ENCODE data around the gene TUBGCP6. TPM values are rescaled to one million over a fixed set of nuclear protein-coding genes. Genes with fewer than 3 reads are reported as not detected.

The TUBGCP6 gene
- total RNA-seq, 1 donor from 2014 or later, result 51.7 TPM

DNA sequence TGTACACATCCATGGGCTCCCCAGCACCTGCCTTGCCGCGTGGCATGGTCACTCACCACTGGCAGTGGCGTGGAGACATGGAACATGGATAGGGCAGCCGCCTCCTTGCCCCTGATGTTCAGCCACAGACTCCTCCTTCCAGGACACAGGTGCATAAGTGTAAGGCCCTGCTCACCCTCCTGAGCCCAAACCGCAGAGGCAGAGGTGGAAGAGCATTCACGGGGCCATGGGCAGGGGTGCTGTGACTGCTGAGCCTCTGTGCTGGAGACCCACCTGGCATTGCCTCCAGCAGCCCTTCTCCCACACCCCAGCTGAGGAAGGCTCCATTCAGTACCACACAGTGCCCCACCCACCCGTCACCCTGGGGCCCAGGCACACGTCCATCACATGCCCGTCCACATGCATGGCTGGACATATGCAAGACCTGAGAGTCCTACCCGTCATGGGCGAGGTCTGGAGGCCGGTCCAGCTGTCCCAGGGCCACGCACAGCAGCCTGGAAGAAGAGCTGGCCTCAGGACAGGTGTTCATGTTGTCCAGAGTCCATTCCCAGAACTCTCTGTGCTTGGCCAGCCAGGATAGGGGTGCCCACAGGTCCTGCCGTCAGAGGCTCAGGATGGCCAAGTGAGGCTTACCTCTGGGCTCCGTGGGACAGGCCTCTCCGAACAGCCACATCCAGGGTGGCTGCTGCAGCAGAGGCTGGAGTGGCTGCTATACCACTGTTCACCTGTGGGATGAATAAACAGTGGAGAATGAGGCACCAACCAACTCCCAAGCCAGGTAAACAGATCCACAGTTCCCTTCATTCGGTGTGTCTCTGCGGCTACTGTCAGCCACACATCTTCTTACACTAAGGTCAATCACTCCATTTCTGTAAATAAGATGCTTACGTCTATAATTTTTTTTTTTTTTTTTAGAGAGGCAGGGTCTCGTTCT, 1.7 kb upstream of the TUBGCP6 start:
- peak; percentile 68 for DNase-seq
- H3K4me3 Mint-ChIP-seq, result peak overlapping the region; percentile 97
- H3K27me3 Mint-ChIP-seq, result peaks cover 2% of the 10 kb centered on the region
- peaks cover 17% of the 10 kb centered on the region for H3K4me1 Mint-ChIP-seq
- no peaks in the 10 kb centered on the region for H3K9me3 Mint-ChIP-seq
- intact Hi-C loops (cut with micrococcal nuclease), result no loop called here
- H3K27ac Mint-ChIP-seq, result peak overlapping the region; percentile 48
- H3K36me3 Mint-ChIP-seq (ENCODE audit: low read depth), result peaks cover 17% of the 10 kb centered on the region

DNA sequence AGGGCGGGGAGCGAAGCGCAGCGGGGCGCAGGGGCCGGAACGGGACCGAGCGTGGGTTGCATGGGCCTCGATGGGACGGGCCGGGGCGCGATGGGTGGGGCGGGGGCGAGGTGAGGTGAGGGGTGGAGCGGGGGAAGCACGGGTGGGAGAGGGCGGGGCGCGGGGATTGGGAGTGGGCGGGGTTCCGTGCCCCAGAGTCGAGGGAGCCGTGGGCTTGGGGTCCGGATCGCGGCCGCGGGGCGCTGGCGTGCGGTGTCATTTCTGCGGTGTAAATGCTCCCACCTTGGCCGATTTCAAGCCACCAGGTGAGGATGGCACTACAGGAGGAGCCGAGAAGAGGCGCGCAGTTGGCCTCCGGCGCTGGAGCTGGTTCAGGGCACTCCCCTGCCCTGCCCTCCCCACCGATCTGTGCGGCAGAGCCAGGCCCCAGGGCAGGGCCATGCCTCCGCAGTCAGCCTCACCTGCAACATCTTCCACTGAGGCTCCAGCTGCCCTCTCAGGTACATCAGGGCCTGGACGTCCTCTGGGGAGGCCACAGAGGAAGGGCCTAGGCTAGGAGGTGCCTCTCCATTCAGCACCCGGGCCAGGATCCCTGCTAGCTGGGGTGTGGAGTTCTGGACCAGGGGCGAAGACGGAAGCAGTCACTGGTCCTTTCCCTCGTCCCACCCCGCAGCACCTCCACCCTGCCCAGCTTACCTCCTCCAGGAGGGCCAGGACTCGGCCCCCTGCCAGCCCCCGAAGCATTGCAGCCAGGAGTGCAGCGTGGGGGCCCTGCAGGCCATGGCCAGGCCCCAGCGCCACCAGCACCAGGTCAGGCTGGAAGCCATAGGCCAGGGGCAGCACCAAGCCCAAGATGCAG, 620 bp upstream of the TUBGCP6 start:
- no peak for DNase-seq
- Mint-ChIP-seq H3K36me3 (ENCODE audit: low read depth) (peaks cover 19% of the 10 kb centered on the region), H3K27ac (peak overlapping the region; percentile 100), H3K4me1 (peaks cover 22% of the 10 kb centered on the region), H3K4me3 (peak overlapping the region; percentile 97), H3K27me3 (peaks cover 2% of the 10 kb centered on the region), H3K9me3 (no peaks in the 10 kb centered on the region)
- intact Hi-C loops (cut with micrococcal nuclease), result loop anchor here (2.0 kb wide), 2 partner anchors 45 to 375 kb away; partner anchors contain the start of gene SELENOO

DNA sequence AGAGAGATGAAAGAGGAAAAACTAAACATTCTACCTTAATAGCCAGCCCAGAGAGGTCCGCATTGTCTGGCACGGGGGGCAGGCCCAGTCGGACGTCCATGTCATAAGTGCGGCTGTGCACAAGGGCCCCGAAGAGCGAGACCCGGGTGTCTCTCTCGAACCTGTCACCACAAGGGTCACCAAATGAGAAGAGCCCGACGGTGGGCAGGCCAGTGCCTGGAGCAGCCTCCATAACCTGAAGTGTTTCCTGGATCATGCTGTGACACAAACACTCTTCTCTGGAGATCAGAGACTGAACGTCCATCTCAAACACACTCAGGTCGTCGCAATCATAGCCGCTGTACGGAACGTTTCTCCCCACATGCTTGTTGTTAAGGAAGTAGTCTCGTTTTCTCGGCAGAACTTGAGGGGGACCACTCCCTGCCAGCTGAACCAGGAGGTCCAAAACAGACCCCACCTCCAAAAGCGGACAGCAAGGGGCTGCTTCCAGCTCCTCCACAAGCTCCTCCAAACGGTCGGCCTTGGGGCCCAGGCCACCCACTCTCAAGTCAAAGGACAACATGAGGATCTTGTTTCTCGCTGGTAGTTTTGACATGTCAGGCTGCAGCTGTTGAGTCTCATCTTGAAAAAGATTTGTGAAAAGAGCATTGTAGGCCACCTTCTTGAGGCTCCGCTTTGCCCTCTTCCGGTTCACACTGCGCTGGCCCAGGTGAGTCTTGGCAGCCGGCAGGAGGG, 971 bp downstream of the TUBGCP6 start:
- Mint-ChIP-seq H3K27ac (peak overlapping the region; percentile 100), H3K4me1 (peaks cover 22% of the 10 kb centered on the region), H3K9me3 (no peaks in the 10 kb centered on the region), H3K36me3 (ENCODE audit: low read depth) (peaks cover 25% of the 10 kb centered on the region), H3K27me3 (peaks cover 2% of the 10 kb centered on the region), H3K4me3 (peak overlapping the region; percentile 97)
- DNase-seq, result no peak
- intact Hi-C loops (cut with micrococcal nuclease), result loop anchor here (2.0 kb wide), 2 partner anchors 43 to 377 kb away; partner anchors contain the start of gene SELENOO

DNA sequence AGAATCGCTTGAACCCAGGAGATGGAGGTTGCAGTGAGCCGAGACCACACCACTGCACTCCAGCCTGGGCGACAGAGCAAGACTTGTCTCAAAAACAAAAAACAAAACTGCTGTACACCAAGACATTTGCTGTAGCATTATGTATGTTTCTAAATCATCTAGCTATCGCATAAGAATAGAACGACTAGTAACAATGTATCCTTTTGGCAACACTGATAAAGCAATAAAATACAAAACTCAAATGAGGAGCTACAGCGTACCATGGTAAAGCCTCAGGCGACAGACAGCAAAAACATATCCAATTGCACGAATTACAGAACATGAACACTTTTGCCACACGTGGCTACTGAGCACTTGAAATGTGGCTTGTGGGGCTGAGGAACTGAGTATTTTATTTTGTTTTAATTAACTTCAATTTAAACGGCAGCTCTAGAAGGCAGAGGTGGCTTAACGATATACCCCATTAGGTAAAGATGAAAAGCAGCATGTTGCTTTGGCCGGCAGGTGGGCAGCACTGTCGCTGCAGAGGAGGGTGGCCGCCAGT, 2.3 kb downstream of the TUBGCP6 start:
- Mint-ChIP-seq H3K27me3 (peaks cover 2% of the 10 kb centered on the region), H3K4me1 (peaks cover 25% of the 10 kb centered on the region), H3K36me3 (ENCODE audit: low read depth) (peaks cover 26% of the 10 kb centered on the region), H3K4me3 (peak overlapping the region; percentile 97), H3K27ac (no peak overlapping the region), H3K9me3 (no peaks in the 10 kb centered on the region)
- intact Hi-C loops (cut with micrococcal nuclease), result no loop called here
- DNase-seq, result no peak

DNA sequence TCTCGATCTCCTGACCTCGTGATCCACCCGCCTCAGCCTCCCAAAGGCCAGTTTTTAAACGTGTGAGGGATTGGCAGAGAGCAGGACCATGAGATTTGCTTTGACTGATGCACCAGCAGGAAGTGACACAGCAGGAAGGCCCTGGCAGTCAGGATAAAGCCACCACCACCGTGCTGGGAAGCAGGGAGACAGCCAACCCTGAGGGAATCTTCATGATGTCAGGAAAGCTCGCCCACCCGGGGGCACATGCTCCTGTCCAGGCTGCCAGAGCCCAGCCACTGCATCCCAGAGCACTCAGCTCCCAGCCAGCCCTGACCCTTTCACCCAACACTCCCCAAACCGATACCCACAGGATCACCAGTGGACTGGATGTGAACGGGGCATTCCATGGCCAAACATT, 6.1 kb downstream of the TUBGCP6 start:
- Mint-ChIP-seq H3K9me3 (peaks cover 3% of the 10 kb centered on the region), H3K36me3 (ENCODE audit: low read depth) (peaks cover 28% of the 10 kb centered on the region), H3K27ac (no peak overlapping the region), H3K4me3 (no peak overlapping the region), H3K4me1 (peaks cover 27% of the 10 kb centered on the region), H3K27me3 (no peaks in the 10 kb centered on the region)
- intact Hi-C loops (cut with micrococcal nuclease), result no loop called here
- DNase-seq, result no peak

DNA sequence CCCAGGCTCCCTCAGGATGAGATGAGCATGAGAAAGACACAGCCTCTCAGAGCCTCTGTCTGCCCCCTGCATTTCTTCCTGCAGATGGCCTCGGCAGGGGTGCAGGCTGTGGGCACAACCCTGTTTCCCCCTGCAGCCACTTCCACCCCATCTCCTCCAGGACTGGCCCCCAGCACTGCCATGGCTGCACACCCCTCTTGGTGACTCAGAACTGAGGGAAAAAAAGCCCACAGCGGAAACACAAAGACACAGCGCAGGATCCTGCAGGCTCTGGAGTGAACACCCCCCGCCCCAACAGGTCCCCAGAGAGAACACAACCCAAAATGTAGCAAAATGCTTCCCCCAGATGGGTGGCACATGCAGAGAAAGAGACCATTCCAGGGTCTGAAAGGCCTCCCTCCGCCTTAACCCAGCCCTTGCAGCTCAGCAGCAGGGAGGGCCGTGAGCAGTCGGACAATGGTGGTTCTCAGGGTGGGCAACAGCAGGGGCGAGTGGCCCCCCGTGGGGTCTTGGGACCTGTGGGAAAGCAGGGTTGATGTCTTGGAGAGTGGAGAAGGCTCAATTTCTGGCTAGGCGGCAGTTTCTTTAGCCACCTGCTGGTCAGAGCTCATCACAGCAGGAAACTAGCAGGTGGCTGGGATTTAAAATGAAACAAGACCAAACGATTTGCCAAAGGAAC, 8.0 kb downstream of the TUBGCP6 start:
- Mint-ChIP-seq H3K27me3 (no peaks in the 10 kb centered on the region), H3K4me3 (no peak overlapping the region), H3K27ac (no peak overlapping the region), H3K36me3 (ENCODE audit: low read depth) (peaks cover 29% of the 10 kb centered on the region), H3K4me1 (peaks cover 19% of the 10 kb centered on the region), H3K9me3 (peaks cover 3% of the 10 kb centered on the region)
- intact Hi-C loops (cut with micrococcal nuclease), result no loop called here
- DNase-seq, result no peak

DNA sequence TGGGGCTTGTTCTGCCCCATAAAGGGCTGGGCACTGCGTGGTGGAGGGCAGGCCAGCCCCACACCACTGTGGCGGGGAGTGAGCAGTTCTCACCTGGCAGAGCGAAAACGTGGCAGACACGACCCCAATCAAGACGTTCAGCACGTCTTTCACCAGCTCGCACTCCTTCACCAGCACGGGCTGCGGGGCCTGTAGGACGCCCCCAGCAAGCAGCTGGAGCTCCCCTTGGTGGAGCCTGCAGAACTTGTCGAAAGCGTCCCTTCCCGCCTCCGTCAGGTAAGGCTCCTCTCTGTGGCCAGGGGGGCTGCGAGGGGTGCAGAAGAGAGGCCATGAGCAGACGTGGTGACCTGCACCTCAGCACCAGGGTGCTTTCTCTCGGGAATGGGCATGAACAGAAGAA, 11.6 kb downstream of the TUBGCP6 start:
- intact Hi-C loops (cut with micrococcal nuclease), result no loop called here
- Mint-ChIP-seq H3K27ac (no peak overlapping the region), H3K4me3 (no peak overlapping the region)

DNA sequence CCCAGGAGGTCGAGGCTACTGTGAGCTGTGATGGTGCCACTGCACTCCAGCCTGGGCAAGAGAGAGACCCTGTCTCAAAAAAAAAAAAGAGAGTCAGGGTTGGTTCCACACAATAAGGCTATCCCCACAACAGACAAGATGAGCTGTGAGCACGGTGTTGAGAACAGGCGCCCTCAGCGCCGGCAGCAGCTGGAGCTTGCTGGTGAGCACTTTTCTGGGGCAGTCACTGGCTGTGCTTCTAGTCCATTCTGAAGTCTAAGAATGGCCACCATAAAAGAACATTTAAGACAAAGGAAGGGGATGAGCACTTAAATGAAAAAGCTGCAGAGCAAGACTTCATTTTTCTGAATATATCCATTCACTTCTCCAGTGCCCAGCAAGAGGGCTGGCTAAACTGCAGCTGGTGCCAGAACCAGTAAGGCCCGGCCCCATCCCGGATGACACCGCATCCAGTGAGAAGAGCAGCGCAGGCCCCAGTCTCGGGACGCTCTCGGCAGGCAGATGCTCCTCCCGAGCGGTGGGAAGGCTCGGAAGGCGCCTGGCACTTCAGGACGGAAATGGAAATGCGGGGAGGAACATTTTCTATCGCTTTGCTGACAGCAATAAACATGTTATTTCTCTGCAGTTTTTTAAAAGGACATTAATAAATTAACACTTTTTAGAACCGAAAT, 12.2 kb downstream of the TUBGCP6 start:
- H3K27me3 Mint-ChIP-seq, result no peaks in the 10 kb centered on the region
- H3K9me3 Mint-ChIP-seq, result peaks cover 3% of the 10 kb centered on the region
- H3K27ac Mint-ChIP-seq, result no peak overlapping the region
- peaks cover 30% of the 10 kb centered on the region for H3K36me3 Mint-ChIP-seq (ENCODE audit: low read depth)
- H3K4me3 Mint-ChIP-seq, result no peak overlapping the region
- intact Hi-C loops (cut with micrococcal nuclease), result no loop called here
- DNase-seq, result no peak
- peaks cover 8% of the 10 kb centered on the region for H3K4me1 Mint-ChIP-seq

More for the DNA sequence above, 11.6 kb downstream of the TUBGCP6 start:
- peaks cover 11% of the 10 kb centered on the region for H3K4me1 Mint-ChIP-seq
- peaks cover 3% of the 10 kb centered on the region for H3K9me3 Mint-ChIP-seq
- no peaks in the 10 kb centered on the region for H3K27me3 Mint-ChIP-seq
- DNase-seq, result no peak
- peaks cover 31% of the 10 kb centered on the region for H3K36me3 Mint-ChIP-seq (ENCODE audit: low read depth)

DNA sequence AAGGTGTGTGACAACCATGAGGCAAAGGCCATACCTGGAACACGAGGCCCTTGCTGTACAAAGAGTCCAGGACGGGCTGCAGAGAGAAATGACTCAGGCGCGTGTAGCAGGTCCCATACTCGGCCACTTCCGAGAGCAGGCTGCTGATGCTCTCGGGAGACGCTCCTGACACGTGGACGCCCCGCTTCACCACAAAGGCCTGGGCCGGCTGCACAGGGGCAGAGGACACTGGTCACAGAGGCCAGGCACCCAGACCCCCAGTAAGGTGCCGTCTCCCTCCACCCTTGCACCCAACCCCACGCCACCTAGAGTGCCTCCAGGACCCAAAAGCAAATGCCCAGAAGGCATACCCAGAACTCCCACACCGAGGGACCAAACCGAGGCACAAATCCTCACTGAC, 15.5 kb downstream of the TUBGCP6 start:
- intact Hi-C loops (cut with micrococcal nuclease), result no loop called here
- Mint-ChIP-seq H3K4me3 (no peak overlapping the region), H3K36me3 (ENCODE audit: low read depth) (peaks cover 26% of the 10 kb centered on the region), H3K4me1 (peaks cover 2% of the 10 kb centered on the region), H3K27ac (no peak overlapping the region), H3K9me3 (no peaks in the 10 kb centered on the region), H3K27me3 (no peaks in the 10 kb centered on the region)
- no peak for DNase-seq

DNA sequence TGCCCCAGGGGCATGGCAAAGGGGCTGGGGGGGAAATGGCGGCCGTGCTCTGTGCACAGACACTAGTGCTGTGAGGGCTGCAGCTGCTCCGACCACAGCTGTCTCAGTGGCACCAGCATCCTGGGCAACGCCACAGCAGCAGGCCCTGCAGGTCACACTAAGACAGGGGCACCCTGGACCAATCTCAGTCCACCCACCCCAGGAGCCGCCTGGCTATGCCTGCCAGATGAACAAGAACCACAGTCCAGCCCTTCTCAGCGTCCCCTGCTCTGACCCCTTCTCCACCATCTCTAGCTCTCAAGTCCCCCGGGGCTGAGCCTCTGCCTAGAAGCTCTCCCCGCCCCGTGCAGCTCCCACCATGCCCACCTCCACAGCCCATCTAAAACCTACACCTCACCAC, 16.5 kb downstream of the TUBGCP6 start:
- H3K27ac Mint-ChIP-seq, result no peak overlapping the region
- no peaks in the 10 kb centered on the region for H3K9me3 Mint-ChIP-seq
- H3K36me3 Mint-ChIP-seq (ENCODE audit: low read depth), result peaks cover 27% of the 10 kb centered on the region
- H3K4me1 Mint-ChIP-seq, result no peaks in the 10 kb centered on the region
- DNase-seq, result no peak
- no peak overlapping the region for H3K4me3 Mint-ChIP-seq
- H3K27me3 Mint-ChIP-seq, result no peaks in the 10 kb centered on the region
- intact Hi-C loops (cut with micrococcal nuclease), result no loop called here

DNA sequence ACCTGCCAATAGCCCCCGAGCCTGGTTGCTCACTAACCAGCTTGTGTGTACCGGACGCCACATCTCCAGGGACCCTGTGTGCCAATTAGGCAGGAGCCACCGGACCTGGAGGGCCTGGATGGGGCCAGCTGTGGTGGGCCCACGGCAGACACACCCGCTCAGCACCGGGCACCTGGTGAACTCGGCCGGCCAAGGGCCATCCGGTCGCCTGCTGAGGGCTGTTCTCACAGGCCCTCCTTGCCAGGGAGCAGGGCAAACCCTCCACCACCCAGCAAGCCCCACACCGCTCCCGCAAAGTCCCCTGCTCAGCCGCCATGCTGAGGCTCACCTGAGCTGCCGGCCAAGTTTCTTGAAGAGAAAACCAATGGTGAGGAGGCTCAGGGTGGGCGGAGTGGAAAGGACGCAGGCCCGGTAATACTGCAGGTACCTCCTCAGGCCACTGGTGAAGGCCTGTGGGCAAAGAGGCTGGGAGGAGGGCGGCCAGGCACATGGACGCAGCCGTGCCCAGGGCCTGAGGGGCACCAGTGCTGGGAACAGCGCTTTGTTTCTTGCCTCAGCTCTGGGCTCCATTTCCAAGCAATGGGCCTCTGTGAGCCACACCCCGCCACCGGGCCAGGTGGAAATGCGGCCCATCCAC, 17.1 kb downstream of the TUBGCP6 start:
- Mint-ChIP-seq H3K36me3 (ENCODE audit: low read depth) (peaks cover 30% of the 10 kb centered on the region), H3K4me1 (no peaks in the 10 kb centered on the region), H3K27ac (no peak overlapping the region), H3K27me3 (no peaks in the 10 kb centered on the region), H3K4me3 (no peak overlapping the region), H3K9me3 (no peaks in the 10 kb centered on the region)
- intact Hi-C loops (cut with micrococcal nuclease), result no loop called here
- no peak for DNase-seq

DNA sequence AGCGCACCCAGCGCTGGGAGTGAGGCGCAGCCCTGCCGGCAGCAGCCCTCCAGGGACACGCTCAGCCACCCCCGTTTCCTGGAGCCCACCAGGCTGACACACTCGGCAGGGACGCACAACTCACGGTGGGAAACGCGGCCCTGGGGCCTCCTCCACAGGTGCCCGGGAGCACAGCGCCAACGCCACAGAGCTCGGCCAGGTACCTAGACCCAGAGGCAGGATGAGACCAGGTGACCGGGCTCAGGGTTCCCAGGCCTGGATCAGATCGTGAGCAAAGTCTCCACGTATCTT, 18.0 kb downstream of the TUBGCP6 start:
- Mint-ChIP-seq H3K9me3 (no peaks in the 10 kb centered on the region), H3K27me3 (no peaks in the 10 kb centered on the region), H3K4me3 (no peak overlapping the region), H3K4me1 (no peaks in the 10 kb centered on the region), H3K27ac (no peak overlapping the region), H3K36me3 (ENCODE audit: low read depth) (peaks cover 31% of the 10 kb centered on the region)
- no peak for DNase-seq
- intact Hi-C loops (cut with micrococcal nuclease), result no loop called here
